CD4-positive, alpha-beta T cell (primary cell): ENCODE measurements around the gene KIF14. TPM values are rescaled to one million over a fixed set of nuclear protein-coding genes. Genes with fewer than 3 reads are reported as not detected.
A peak's percentile ranks its signal among the peaks of the same experiment; 100 is the strongest.

ENCODE experiments used
- ATAC-seq: fragments of 200-7000 bp; cut with Tn5 transposase; one replicate; pipeline ENCODE4 v1.10.0; 2022; ENCODE audit warnings: mild to moderate bottlenecking; ENCODE audit not compliant: poor library complexity
- CTCF ChIA-PET: fragments of 350-600 bp; sonication (Branson Sonifier 250); formaldehyde crosslinking; loops from one replicate; lab custom pipeline; 2021; ENCODE audit warnings: antibody characterized with exemption, inconsistent platforms; lab: Charles Lee
- POLR2A ChIA-PET: fragments of 350-600 bp; sonication (Branson Sonifier 250); formaldehyde crosslinking; loops from one replicate; lab custom pipeline; 2021; ENCODE audit warnings: antibody characterized with exemption, inconsistent platforms; lab: Charles Lee
- DNase-seq, 14 experiments: peaks; one replicate each; pipeline ENCODE4 v3.0.0-alpha.2; 2013 to 2020; ENCODE audit warnings: mixed read lengths in 2 of 14
- H3K27ac ChIP-seq, 2 donors: one replicate each; pipeline versions ENCODE4 v1.5.1 to v1.7.0; 2013; ENCODE audit warnings: low read length in 2 of 2, low read depth in 1 of 2, mild to moderate bottlenecking in 1 of 2
- H3K27me3 ChIP-seq, 2 experiments: 1 replicate in 1 of 2; 2 replicates in 1 of 2; pipeline versions ENCODE4 v1.6.1 to v1.7.0; 2013; ENCODE audit warnings: low read length in 2 of 2, control low read depth in 1 of 2, mild to moderate bottlenecking in 1 of 2, moderate library complexity in 1 of 2; ENCODE audit not compliant: insufficient read depth in 2 of 2, control insufficient read depth in 1 of 2
- H3K36me3 ChIP-seq: one replicate; pipeline ENCODE4 v1.6.1; 2013; ENCODE audit warnings: low read length, control low read depth; ENCODE audit not compliant: insufficient read depth
- H3K4me1 ChIP-seq: one replicate; pipeline ENCODE4 v1.6.1; 2013; ENCODE audit warnings: low read length, control low read depth; ENCODE audit not compliant: insufficient read depth
- H3K4me3 ChIP-seq: one replicate; pipeline ENCODE4 v1.5.1; 2013; ENCODE audit warnings: mild to moderate bottlenecking, low read length, moderate library complexity
- H3K9me3 ChIP-seq, 2 experiments: 1 replicate in 1 of 2; 2 replicates in 1 of 2; pipeline versions ENCODE4 v1.6.1 to v1.7.0; 2013; ENCODE audit warnings: low read length in 2 of 2, mild to moderate bottlenecking in 2 of 2, control low read depth in 1 of 2, moderate library complexity in 1 of 2; ENCODE audit not compliant: control insufficient read depth in 1 of 2, insufficient read depth in 1 of 2
- H3K27ac Mint-ChIP-seq: one replicate; pipeline ENCODE4 v1.8.0; 2020; ENCODE audit warnings: mixed read lengths
- H3K27me3 Mint-ChIP-seq: one replicate; pipeline ENCODE4 v1.8.0; 2021; ENCODE audit warnings: mixed read lengths
- H3K36me3 Mint-ChIP-seq: one replicate; pipeline ENCODE4 v1.8.0; 2021; ENCODE audit warnings: low read depth, mixed read lengths
- H3K4me1 Mint-ChIP-seq: one replicate; pipeline ENCODE4 v1.8.0; 2021; ENCODE audit warnings: low read depth, mixed read lengths
- H3K4me3 Mint-ChIP-seq: one replicate; pipeline ENCODE4 v1.8.0; 2020; ENCODE audit warnings: mild to moderate bottlenecking, mixed read lengths
- H3K9me3 Mint-ChIP-seq: one replicate; pipeline ENCODE4 v1.8.0; 2020; ENCODE audit warnings: mixed read lengths
- intact Hi-C, 2 experiments: fragments of 100-400 bp; cut with DNase I in 1 of 2; cut with micrococcal nuclease in 1 of 2; formaldehyde crosslinking; loops; one replicate each; pipeline versions ENCODE4 v1.15.1 to v1.9.0; 2023 to 2025; cut with DNase I, micrococcal nuclease
- total RNA-seq, 174 experiments: library from RNA in 2 of 174; stranded (reverse) in 2 of 174; gene quantifications; one replicate each; pipeline ENCODE4 v1.2.3 and lab custom pipeline; 2021 to 2026
- TF ChIP-seq, protein P1 (sequence below): fragments of 200-600 bp; IDR thresholded peaks from one replicate; pipeline ENCODE4 v1.8.0; 2022; ENCODE audit warnings: antibody characterized with exemption, mild to moderate bottlenecking

The KIF14 gene
- total RNA-seq, 2 experiments from 2014 or later, result 0.11 TPM

- Histone ChIP-seq H3K36me3 (no peaks in the 10 kb centered on the region), H3K27me3 (no peaks in the 10 kb centered on the region), H3K4me1 (peaks cover 12% of the 10 kb centered on the region), H3K27ac (no peak overlapping the region), H3K9me3 (no peaks in the 10 kb centered on the region), H3K4me3 (no peak overlapping the region)
- TF ChIP-seq, protein P1, sequence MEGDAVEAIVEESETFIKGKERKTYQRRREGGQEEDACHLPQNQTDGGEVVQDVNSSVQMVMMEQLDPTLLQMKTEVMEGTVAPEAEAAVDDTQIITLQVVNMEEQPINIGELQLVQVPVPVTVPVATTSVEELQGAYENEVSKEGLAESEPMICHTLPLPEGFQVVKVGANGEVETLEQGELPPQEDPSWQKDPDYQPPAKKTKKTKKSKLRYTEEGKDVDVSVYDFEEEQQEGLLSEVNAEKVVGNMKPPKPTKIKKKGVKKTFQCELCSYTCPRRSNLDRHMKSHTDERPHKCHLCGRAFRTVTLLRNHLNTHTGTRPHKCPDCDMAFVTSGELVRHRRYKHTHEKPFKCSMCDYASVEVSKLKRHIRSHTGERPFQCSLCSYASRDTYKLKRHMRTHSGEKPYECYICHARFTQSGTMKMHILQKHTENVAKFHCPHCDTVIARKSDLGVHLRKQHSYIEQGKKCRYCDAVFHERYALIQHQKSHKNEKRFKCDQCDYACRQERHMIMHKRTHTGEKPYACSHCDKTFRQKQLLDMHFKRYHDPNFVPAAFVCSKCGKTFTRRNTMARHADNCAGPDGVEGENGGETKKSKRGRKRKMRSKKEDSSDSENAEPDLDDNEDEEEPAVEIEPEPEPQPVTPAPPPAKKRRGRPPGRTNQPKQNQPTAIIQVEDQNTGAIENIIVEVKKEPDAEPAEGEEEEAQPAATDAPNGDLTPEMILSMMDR, result no peak
- Mint-ChIP-seq H3K9me3 (no peaks in the 10 kb centered on the region), H3K27me3 (no peaks in the 10 kb centered on the region), H3K4me3 (no peak overlapping the region), H3K36me3 (no peaks in the 10 kb centered on the region), H3K4me1 (peaks cover 19% of the 10 kb centered on the region), H3K27ac (no peak overlapping the region)
- ATAC-seq (no peak), DNase-seq (no peak)
- ChIA-PET POLR2A (interaction anchor here (1.1 kb wide), 1 partner anchor 41 kb away, joined by 3 read pairs; no protein-coding TSS in a partner anchor), CTCF (no interaction called here)
- intact Hi-C loops, result no loop called here
Observed at GRCh38 chr1:200629876-200630514, 9.4 kb upstream of the KIF14 start.

- Mint-ChIP-seq H3K27ac (no peak overlapping the region), H3K4me3 (no peak overlapping the region), H3K27me3 (no peaks in the 10 kb centered on the region), H3K36me3 (no peaks in the 10 kb centered on the region), H3K9me3 (no peaks in the 10 kb centered on the region), H3K4me1 (peaks cover 20% of the 10 kb centered on the region)
- Histone ChIP-seq H3K4me1 (peaks cover 12% of the 10 kb centered on the region), H3K27ac (no peak overlapping the region), H3K4me3 (no peak overlapping the region), H3K27me3 (no peaks in the 10 kb centered on the region), H3K36me3 (no peaks in the 10 kb centered on the region), H3K9me3 (no peaks in the 10 kb centered on the region)
- ChIA-PET CTCF (no interaction called here), POLR2A (interaction anchor here (1.2 kb wide), 1 partner anchor 41 kb away, joined by 6 read pairs; the partner anchor contains the start of gene DDX59)
- intact Hi-C loops, result no loop called here
- ATAC-seq, result peak; percentile 57
- TF ChIP-seq, protein P1, result no peak
- peak in 7 of 14 experiments; percentile 1 to 77 (median 16) for DNase-seq
Observed at GRCh38 chr1:200628223-200628881, 7.8 kb upstream of the KIF14 start.

DNA sequence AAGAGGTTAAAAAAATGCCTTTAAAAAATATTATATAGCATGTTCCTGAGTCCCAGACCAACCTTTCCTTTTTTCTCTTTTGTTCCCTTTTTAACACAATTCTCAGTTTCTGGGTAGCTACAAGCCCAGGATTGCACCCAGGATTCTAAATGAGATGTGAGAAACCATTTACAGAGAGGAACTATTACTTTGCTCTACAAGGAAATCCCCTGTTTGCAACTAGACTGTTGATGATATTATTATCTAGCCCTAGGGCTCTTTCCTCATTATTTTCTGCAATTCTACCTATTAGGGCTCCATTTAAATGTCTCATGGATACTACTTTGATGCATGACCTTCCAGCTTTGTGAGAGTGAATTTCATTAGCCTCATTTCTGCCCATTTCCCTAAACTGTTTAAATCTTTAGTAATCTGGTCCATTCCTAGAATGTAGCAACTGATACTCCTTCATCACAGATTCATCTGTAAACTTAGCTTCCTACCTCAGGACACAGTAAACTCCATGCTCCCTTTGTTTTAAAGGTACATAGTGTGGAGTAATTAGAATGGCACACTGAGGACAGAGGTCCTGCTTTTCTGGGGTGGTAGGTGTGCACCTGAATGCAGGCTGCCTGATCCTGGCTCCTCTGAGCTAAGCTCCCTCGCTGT is 7.1 kb upstream of the KIF14 start:
- Histone ChIP-seq H3K27me3 (no peaks in the 10 kb centered on the region), H3K4me3 (no peak overlapping the region), H3K4me1 (peaks cover 14% of the 10 kb centered on the region), H3K27ac (no peak overlapping the region), H3K36me3 (no peaks in the 10 kb centered on the region), H3K9me3 (no peaks in the 10 kb centered on the region)
- Mint-ChIP-seq H3K27me3 (no peaks in the 10 kb centered on the region), H3K4me1 (peaks cover 20% of the 10 kb centered on the region), H3K4me3 (no peak overlapping the region), H3K27ac (no peak overlapping the region), H3K9me3 (no peaks in the 10 kb centered on the region), H3K36me3 (no peaks in the 10 kb centered on the region)
- ATAC-seq (no peak), DNase-seq (peak in 1 of 14 experiments; percentile 35)
- intact Hi-C loops, result no loop called here
- TF ChIP-seq, protein P1, result no peak
- CTCF ChIA-PET, result no interaction called here
- POLR2A ChIA-PET, result interaction anchor here (1.2 kb wide), 1 partner anchor 42 kb away, joined by 6 read pairs; the partner anchor contains the start of gene DDX59
